ENCODE measurements around the gene PRR23E.

PRR23E gene

GRCh38 chr3:127170814-127171213 lies 22.1 kb upstream of the PRR23E start:
- Mint-ChIP-seq H3K27ac (no peak overlapping the region), H3K9me3 (no peaks in the 10 kb centered on the region), H3K27me3 (peaks cover 52 to 97% of the 10 kb centered on the region in 2 donors), H3K36me3 (ENCODE audit: insufficient read depth) (no peaks in the 10 kb centered on the region), H3K4me3 (no peak overlapping the region), H3K4me1 (ENCODE audit: low read depth in 2 of 2) (peaks cover 2 to 3% of the 10 kb centered on the region in 2 donors)
- no peak for DNase-seq
- ATAC-seq (replicated peaks) = no peak

GRCh38 chr3:127171320-127171719 lies 21.6 kb upstream of the PRR23E start:
- Mint-ChIP-seq H3K36me3 (ENCODE audit: insufficient read depth) (no peaks in the 10 kb centered on the region), H3K27ac (no peak overlapping the region), H3K9me3 (no peaks in the 10 kb centered on the region), H3K27me3 (peaks cover 48 to 93% of the 10 kb centered on the region in 2 donors), H3K4me3 (no peak overlapping the region), H3K4me1 (ENCODE audit: low read depth in 2 of 2) (peaks cover 2 to 3% of the 10 kb centered on the region in 2 donors)
- no peak for DNase-seq
- ATAC-seq (replicated peaks) = no peak

GRCh38 chr3:127171721-127172120 lies 21.2 kb upstream of the PRR23E start:
- no peaks in the 10 kb centered on the region for H3K36me3 Mint-ChIP-seq (ENCODE audit: insufficient read depth)
- no peak for ATAC-seq (replicated peaks)

GRCh38 chr3:127172211-127172610 lies 20.7 kb upstream of the PRR23E start:
- ATAC-seq (replicated peaks) (no peak), DNase-seq (no peak)
- Mint-ChIP-seq H3K4me1 (ENCODE audit: low read depth in 2 of 2) (peaks cover 2 to 3% of the 10 kb centered on the region in 2 donors), H3K9me3 (no peaks in the 10 kb centered on the region), H3K36me3 (ENCODE audit: insufficient read depth) (no peaks in the 10 kb centered on the region), H3K4me3 (no peak overlapping the region), H3K27ac (no peak overlapping the region), H3K27me3 (peaks cover 39 to 84% of the 10 kb centered on the region in 2 donors)

More at GRCh38 chr3:127171721-127172120, 21.2 kb upstream of the PRR23E start:
- H3K27ac Mint-ChIP-seq = no peak overlapping the region
- no peak overlapping the region for H3K4me3 Mint-ChIP-seq
- H3K27me3 Mint-ChIP-seq = peaks cover 44 to 89% of the 10 kb centered on the region in 2 donors
- no peaks in the 10 kb centered on the region for H3K9me3 Mint-ChIP-seq
- peaks cover 2 to 3% of the 10 kb centered on the region in 2 donors for H3K4me1 Mint-ChIP-seq (ENCODE audit: low read depth in 2 of 2)
- no peak for DNase-seq

- Mint-ChIP-seq H3K27me3 (peaks cover 35 to 76% of the 10 kb centered on the region in 2 donors), H3K4me1 (ENCODE audit: low read depth in 2 of 2) (peaks cover 2 to 3% of the 10 kb centered on the region in 2 donors)
These were observed 20.0 kb upstream of the PRR23E start for GRCh38 chr3:127172781-127173515.

GRCh38 chr3:127173516-127174166 lies 19.3 kb upstream of the PRR23E start:
- H3K27me3 Mint-ChIP-seq = peaks cover 28 to 70% of the 10 kb centered on the region in 2 donors
- DNase-seq = no peak
- H3K27ac Mint-ChIP-seq = no peak overlapping the region
- peaks cover 2 to 3% of the 10 kb centered on the region in 2 donors for H3K4me1 Mint-ChIP-seq (ENCODE audit: low read depth in 2 of 2)
- no peaks in the 10 kb centered on the region for H3K9me3 Mint-ChIP-seq
- no peak overlapping the region for H3K4me3 Mint-ChIP-seq
- no peaks in the 10 kb centered on the region for H3K36me3 Mint-ChIP-seq (ENCODE audit: insufficient read depth)
- ATAC-seq (replicated peaks) = no peak

More at GRCh38 chr3:127172781-127173515, 20.0 kb upstream of the PRR23E start:
- Mint-ChIP-seq H3K4me3 (no peak overlapping the region), H3K27ac (no peak overlapping the region), H3K9me3 (no peaks in the 10 kb centered on the region), H3K36me3 (ENCODE audit: insufficient read depth) (no peaks in the 10 kb centered on the region)
- ATAC-seq (replicated peaks) = no peak
- DNase-seq = no peak

GRCh38 chr3:127174284-127174683 lies 18.6 kb upstream of the PRR23E start:
- H3K9me3 Mint-ChIP-seq = no peaks in the 10 kb centered on the region

GRCh38 chr3:127174715-127175140 lies 18.2 kb upstream of the PRR23E start:
- Mint-ChIP-seq H3K27ac (no peak overlapping the region), H3K9me3 (no peaks in the 10 kb centered on the region), H3K27me3 (peaks cover 30 to 66% of the 10 kb centered on the region in 2 donors), H3K4me1 (ENCODE audit: low read depth in 2 of 2) (peaks cover 2 to 3% of the 10 kb centered on the region in 2 donors), H3K36me3 (ENCODE audit: insufficient read depth) (no peaks in the 10 kb centered on the region), H3K4me3 (no peak overlapping the region)
- DNase-seq (no peak), ATAC-seq (replicated peaks) (no peak)

More at GRCh38 chr3:127174284-127174683, 18.6 kb upstream of the PRR23E start:
- ATAC-seq (replicated peaks) (no peak), DNase-seq (no peak)
- Mint-ChIP-seq H3K4me1 (ENCODE audit: low read depth in 2 of 2) (peaks cover 2 to 3% of the 10 kb centered on the region in 2 donors), H3K27me3 (peaks cover 25 to 66% of the 10 kb centered on the region in 2 donors), H3K36me3 (ENCODE audit: insufficient read depth) (no peaks in the 10 kb centered on the region), H3K27ac (no peak overlapping the region), H3K4me3 (no peak overlapping the region)

- no peak overlapping the region for H3K27ac Mint-ChIP-seq
- H3K9me3 Mint-ChIP-seq = no peaks in the 10 kb centered on the region
- no peaks in the 10 kb centered on the region for H3K36me3 Mint-ChIP-seq (ENCODE audit: insufficient read depth)
- H3K4me3 Mint-ChIP-seq = no peak overlapping the region
- peaks cover 2 to 3% of the 10 kb centered on the region in 2 donors for H3K4me1 Mint-ChIP-seq (ENCODE audit: low read depth in 2 of 2)
- peaks cover 35 to 69% of the 10 kb centered on the region in 2 donors for H3K27me3 Mint-ChIP-seq
- no peak for ATAC-seq (replicated peaks)
- DNase-seq = no peak
These were observed 17.7 kb upstream of the PRR23E start for GRCh38 chr3:127175272-127175671.

- Mint-ChIP-seq H3K27ac (no peak overlapping the region), H3K4me1 (ENCODE audit: low read depth in 2 of 2) (peaks cover 2% of the 10 kb centered on the region in 2 donors), H3K4me3 (no peak overlapping the region), H3K27me3 (peaks cover 26 to 59% of the 10 kb centered on the region in 2 donors), H3K9me3 (no peaks in the 10 kb centered on the region), H3K36me3 (ENCODE audit: insufficient read depth) (no peaks in the 10 kb centered on the region)
- DNase-seq = no peak
- ATAC-seq (replicated peaks) = no peak
These were observed 15.7 kb upstream of the PRR23E start for GRCh38 chr3:127177226-127177625.

GRCh38 chr3:127180859-127181258 lies 12.1 kb upstream of the PRR23E start:
- ATAC-seq (replicated peaks) = no peak

GRCh38 chr3:127182431-127182830 lies 10.5 kb upstream of the PRR23E start:
- Mint-ChIP-seq H3K27ac (no peak overlapping the region), H3K4me1 (ENCODE audit: low read depth in 2 of 2) (no peaks in the 10 kb centered on the region), H3K27me3 (peaks cover 10 to 40% of the 10 kb centered on the region in 2 donors), H3K9me3 (no peaks in the 10 kb centered on the region), H3K4me3 (no peak overlapping the region), H3K36me3 (ENCODE audit: insufficient read depth) (no peaks in the 10 kb centered on the region)
- DNase-seq = no peak
- no peak for ATAC-seq (replicated peaks)

More at GRCh38 chr3:127180859-127181258, 12.1 kb upstream of the PRR23E start:
- Mint-ChIP-seq H3K9me3 (no peaks in the 10 kb centered on the region), H3K4me3 (no peak overlapping the region), H3K4me1 (ENCODE audit: low read depth in 2 of 2) (no peaks in the 10 kb centered on the region), H3K27me3 (peaks cover 10 to 40% of the 10 kb centered on the region in 2 donors), H3K36me3 (ENCODE audit: insufficient read depth) (no peaks in the 10 kb centered on the region), H3K27ac (no peak overlapping the region)
- no peak for DNase-seq

- no peak for ATAC-seq (replicated peaks)
- Mint-ChIP-seq H3K9me3 (no peaks in the 10 kb centered on the region), H3K4me1 (ENCODE audit: low read depth in 2 of 2) (no peaks in the 10 kb centered on the region), H3K36me3 (ENCODE audit: insufficient read depth) (no peaks in the 10 kb centered on the region), H3K4me3 (no peak overlapping the region), H3K27me3 (peaks cover 10 to 40% of the 10 kb centered on the region in 2 donors), H3K27ac (no peak overlapping the region)
- no peak for DNase-seq
These were observed 9.8 kb upstream of the PRR23E start for GRCh38 chr3:127182848-127183714.
